ENCODE data around the gene EVX1. TPM values are rescaled to one million over a fixed set of nuclear protein-coding genes. Genes with fewer than 3 reads are reported as not detected.

EVX1 gene
- total RNA-seq, 1 donor from 2014 or later = 0.41 TPM

DNA sequence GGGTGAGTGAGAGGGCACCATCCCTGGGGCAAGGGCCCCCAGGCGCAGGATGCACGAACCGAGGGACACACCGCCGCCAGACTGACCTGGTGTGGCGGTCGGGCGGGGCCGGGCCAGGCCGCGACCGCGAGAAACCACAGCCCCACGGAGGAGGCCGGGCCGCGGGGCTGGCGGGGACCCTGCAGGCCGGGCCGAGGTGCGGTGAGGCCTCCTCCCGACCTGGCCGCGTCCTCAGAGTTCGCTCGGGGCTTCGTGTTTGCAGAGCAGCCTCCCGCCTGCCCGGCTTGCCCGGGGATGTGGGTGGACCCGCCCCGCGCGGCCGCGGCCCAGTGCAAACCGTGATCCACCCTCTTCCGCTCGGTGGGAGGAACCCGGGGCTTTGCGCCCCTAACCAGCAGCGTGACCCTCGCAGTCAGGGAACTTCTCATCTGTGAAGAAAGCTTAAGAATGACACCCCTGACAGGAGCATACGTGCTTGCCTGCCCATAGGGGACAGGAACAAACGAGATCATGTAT, 22.1 kb upstream of the EVX1 start:
- H3K9me3 Mint-ChIP-seq = no peaks in the 10 kb centered on the region
- H3K27me3 Mint-ChIP-seq = peaks cover 98% of the 10 kb centered on the region
- no peak for DNase-seq (ENCODE audit: extremely low spot score, unreplicated experiment)
- no peaks in the 10 kb centered on the region for H3K36me3 Mint-ChIP-seq
- no peak for TF ChIP-seq CTCF (conservative IDR thresholded peaks at IDR 0.05)
- H3K4me3 Mint-ChIP-seq = no peak overlapping the region
- no peaks in the 10 kb centered on the region for H3K4me1 Mint-ChIP-seq (ENCODE audit: unreplicated experiment)
- H3K27ac Mint-ChIP-seq = no peak overlapping the region

DNA sequence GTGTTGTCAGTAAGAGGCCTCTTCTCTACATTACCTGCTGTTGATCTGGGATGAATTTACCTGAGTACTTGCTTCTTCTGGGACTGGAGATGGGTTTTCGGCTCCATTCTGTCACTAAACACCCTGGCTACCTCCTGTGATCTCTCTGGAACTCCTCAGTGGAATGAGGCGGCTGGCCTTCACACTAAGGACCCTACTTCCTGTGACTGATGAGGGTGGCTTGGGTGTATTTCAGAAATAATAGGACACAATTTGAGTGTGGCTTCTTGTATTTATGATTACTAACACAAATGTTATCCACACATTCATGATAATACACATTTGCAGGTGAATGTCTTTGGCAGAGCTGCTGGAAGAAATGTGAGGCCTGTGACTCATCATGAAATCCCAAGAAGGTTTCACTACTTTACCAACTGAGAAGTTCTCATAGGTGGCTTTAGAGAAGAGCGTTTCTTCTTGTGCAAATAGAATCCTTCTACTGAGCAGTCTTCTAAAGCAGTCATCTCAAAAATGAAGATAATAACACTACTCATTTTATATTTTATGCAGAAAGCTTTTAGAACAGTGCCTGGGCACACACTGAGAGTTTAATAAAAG, 21.3 kb upstream of the EVX1 start:
- Mint-ChIP-seq H3K4me3 (no peak overlapping the region), H3K27ac (no peak overlapping the region), H3K9me3 (no peaks in the 10 kb centered on the region), H3K4me1 (ENCODE audit: unreplicated experiment) (no peaks in the 10 kb centered on the region), H3K36me3 (no peaks in the 10 kb centered on the region), H3K27me3 (peaks cover 98% of the 10 kb centered on the region)
- DNase-seq (ENCODE audit: extremely low spot score, unreplicated experiment) = no peak
- no peak for TF ChIP-seq CTCF (conservative IDR thresholded peaks at IDR 0.05)

GRCh38 chr7:27223941-27224575, 18.5 kb upstream of the EVX1 start:
- H3K9me3 Mint-ChIP-seq = no peaks in the 10 kb centered on the region

DNA sequence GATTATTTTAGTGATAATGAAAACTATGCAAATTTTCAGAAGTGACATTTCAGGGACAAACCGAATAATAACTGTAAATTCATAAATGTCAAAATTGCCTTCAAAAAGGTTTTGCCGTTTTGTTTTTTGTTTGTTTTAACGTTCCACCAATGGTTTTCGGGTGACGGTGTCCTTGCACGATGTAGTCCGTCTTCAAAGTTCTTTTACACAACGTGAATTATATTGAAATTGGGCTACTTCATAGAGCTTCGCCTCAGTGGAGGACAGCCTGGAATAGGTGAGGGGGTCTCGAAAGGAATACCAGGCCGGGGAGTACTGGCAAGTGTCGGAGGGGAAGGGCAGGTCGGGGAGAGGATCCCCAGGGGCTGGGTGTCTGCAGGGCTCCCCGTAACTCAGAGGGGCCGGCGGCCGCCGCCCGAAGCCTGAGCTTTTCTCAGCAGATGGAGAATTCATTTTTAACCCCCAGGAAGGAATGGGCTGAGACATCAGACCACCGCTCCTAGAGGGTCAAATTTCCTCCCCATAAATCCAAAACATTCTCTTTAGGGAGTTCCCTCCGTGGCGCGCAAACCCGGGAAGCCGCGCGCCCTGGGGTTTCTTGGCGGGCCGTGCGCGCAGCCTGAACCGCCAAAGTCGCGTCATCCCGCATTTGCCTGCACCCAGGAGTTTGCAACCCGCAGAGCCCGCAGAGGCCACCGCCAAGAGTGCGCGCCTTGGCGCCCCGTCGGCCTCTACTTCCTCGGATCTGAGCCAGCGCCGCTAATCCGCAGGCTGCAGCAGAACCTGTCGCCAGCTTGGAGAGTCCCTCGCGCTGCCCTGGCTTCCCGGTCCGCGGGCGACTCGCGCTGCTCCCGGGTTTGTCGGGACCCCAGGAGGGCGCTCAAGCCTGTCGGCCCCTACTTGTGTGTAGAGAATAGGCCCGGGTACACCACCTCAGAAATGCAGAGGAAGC, 17.3 kb upstream of the EVX1 start:
- H3K4me1 Mint-ChIP-seq (ENCODE audit: unreplicated experiment) = no peaks in the 10 kb centered on the region
- peak; percentile 69 for DNase-seq (ENCODE audit: extremely low spot score, unreplicated experiment)
- no peak overlapping the region for H3K27ac Mint-ChIP-seq
- peaks cover 98% of the 10 kb centered on the region for H3K27me3 Mint-ChIP-seq
- H3K36me3 Mint-ChIP-seq = no peaks in the 10 kb centered on the region
- no peak for TF ChIP-seq CTCF (conservative IDR thresholded peaks at IDR 0.05)
- H3K9me3 Mint-ChIP-seq = no peaks in the 10 kb centered on the region
- peak overlapping the region; percentile 18 for H3K4me3 Mint-ChIP-seq

More at GRCh38 chr7:27223941-27224575, 18.5 kb upstream of the EVX1 start:
- Mint-ChIP-seq H3K4me3 (no peak overlapping the region), H3K36me3 (no peaks in the 10 kb centered on the region), H3K27ac (no peak overlapping the region), H3K4me1 (ENCODE audit: unreplicated experiment) (no peaks in the 10 kb centered on the region), H3K27me3 (peaks cover 98% of the 10 kb centered on the region)
- TF ChIP-seq CTCF (conservative IDR thresholded peaks at IDR 0.05) = no peak
- DNase-seq (ENCODE audit: extremely low spot score, unreplicated experiment) = no peak

DNA sequence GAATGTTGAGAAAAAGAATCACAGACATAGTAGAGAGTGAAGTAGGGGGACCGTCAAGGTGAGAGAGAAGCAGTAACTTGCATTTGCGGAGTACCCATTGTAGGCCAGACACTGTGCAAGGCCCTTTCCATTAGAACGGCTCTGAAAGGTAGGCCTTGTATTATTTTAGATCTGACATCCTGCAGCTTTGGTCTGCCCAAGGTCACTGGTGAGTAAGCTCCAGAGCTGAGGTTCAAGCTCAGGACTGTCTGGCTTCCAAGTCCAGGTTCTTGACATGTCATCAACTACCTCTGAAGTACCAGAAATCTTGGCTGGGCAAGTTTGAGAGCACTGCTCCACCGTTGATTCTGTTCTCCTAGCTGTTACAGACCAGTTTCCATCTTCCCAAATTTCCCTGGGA, 13.2 kb upstream of the EVX1 start:
- peaks cover 88% of the 10 kb centered on the region for H3K27me3 Mint-ChIP-seq
- no peak overlapping the region for H3K27ac Mint-ChIP-seq
- H3K9me3 Mint-ChIP-seq = no peaks in the 10 kb centered on the region
- H3K4me3 Mint-ChIP-seq = no peak overlapping the region
- no peaks in the 10 kb centered on the region for H3K36me3 Mint-ChIP-seq
- H3K4me1 Mint-ChIP-seq (ENCODE audit: unreplicated experiment) = no peaks in the 10 kb centered on the region
- no peak for DNase-seq (ENCODE audit: extremely low spot score, unreplicated experiment)
- no peak for TF ChIP-seq CTCF (conservative IDR thresholded peaks at IDR 0.05)
